NCI-H510A treated with DMSO at 0.1 percent for 48 hours (cell line): Measurements from ENCODE around the gene FOXA1.

ENCODE experiments used
- DNase-seq: peaks from one replicate; lab custom pipeline; 2025; lab: John Stamatoyannopoulos, UW

FOXA1 gene

DNA sequence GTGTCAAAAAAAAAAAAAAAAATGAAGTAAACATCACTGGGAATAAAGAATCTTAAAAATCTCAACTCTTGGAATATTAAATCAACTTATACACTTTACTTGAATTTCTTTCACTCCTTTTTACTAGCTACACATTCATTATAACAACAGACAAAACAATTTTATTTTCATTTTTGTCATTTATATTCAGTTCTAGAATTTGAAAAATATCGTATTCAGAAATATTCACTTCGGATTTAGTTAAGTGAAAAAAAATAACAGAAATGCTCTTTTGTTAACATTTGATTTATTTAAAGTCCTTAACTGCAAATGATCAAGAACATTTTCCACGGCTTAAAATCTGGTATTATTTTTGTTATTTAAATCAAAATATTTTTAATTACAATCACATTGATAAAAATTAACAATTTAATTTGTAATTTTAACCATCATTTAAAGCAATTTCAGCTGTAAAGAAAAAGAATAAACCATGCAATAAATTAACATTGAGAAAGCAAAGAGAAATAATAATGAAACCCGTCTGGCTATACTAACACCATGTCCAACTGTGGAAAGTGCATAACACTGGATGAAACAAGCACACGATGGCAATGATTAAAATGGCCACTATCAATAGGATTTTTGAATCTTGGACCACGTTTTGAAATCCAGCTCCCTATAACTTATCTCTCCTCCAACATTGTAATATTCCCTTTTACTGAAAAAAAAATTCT lies 5.2 kb downstream of the FOXA1 start:
- peak; percentile 62 for DNase-seq

DNA sequence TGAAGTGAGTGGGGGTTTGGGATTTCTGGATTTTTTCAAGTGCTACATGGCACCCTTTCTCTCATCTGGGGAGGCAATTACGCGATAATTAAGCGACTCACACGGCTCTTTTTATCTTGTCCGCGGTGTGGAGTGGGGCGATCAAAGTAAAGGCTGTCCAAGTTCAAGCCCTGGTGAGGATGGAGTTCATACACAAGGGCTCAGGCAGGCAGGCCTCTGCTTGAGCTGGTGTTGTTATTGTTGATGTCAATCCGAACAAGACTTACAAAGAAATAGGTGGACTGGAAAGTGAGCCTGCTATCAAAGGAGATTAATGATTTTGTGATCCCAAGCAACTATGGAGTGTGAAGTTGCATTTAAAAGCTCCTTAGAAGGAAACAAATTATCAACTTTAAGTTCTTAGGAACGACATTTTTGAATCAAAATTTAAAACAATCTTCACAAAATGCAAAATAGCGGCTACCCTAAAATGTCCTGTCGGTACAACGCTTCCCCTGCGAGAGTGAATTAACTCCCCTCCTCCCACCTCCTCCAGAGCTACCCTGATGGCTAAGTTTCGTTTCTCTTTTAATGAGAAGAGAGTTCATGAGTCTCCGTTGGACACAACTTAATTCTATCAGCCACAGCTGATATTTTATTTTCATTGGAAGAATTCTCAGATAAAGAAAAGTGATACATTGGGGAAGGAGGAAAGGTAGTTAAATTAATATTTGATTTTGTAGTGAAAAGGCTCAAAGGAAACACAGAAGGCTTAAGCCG lies 5.9 kb downstream of the FOXA1 start:
- peak; percentile 67 for DNase-seq

DNA sequence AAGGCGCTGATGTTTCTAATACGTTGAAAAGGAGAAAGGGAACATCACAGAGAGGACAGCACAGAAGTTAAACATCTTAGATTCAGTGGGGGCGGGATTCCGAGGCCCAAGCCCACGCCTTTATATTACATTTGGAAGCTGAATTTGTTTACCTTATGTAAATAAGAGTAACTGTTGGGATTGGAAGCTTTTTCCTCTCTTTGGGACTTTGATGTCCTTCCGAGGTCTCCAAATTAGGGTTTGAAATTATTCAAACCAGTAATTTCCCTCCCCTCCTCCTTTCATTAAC lies 6.4 kb downstream of the FOXA1 start:
- DNase-seq = peak; percentile 69

DNA sequence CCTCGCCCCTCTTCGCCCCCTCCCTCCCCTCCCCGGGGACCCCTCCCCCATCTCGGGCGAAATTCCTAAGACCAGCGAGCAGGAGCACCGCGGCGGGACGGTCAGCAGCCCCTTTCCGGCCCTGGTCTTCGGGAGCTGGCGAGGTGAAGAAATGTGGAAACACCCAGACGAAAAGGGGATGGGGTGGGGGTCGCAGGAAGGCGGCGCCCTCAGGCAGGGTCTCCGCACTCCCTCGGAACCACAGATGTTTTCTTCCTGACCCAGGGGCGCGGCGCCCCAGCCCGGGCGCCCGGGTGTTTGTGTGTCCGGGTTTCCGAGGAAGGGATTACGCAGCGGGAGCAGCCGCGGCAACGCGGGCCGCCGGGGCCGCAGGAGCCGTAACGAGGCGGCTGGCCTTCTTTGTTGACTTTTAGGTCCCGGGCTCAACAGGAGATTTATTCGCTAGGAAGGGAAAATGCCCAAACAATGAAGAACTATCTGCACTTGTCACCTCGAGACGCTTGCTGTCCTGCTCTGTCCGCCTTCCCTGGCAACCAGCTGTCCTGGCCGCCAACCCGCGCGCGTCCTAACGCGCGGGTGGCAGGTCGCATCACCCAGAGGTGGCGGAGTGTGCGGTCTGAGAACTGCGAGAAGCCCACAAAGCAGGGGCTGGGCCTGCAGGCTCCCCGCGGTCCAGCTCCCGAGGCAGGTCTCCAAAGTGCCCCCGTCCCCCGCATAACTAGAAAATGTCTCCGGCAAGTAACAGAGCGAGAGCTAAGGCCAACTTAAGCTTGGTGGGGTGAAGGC lies 7.0 kb downstream of the FOXA1 start:
- peak; percentile 69 for DNase-seq

DNA sequence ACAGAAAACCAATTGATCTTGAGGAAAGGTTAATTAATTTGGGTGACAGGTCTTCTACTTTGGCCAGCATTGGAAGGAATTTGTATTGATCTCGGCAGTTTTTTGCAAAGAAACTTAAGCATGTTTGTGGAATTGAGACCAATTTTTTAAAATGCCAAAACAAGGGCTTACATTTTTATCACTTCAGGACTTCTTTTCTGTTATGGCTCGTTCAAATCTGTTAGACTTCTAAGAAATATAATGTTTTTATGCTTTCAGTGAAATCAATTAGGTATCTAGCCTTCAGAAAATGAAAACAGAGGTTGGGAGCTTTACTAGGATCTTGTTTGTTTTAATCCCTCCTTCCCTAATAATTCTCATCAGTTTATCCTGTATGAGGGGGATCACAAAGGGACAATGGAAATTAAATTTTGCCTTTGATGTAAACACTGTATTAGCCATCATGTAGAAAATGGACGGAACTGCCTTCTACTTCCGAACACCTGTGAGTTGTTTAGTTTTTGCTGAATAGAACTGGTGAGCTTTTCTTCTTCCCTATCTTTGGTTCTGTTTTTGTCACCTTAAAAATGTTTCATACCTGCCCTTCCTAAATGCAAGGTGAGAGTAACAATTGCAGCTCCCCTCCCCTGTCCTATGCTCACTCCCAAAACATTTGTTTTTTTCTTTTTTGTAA lies 7.8 kb downstream of the FOXA1 start:
- DNase-seq = peak; percentile 69

DNA sequence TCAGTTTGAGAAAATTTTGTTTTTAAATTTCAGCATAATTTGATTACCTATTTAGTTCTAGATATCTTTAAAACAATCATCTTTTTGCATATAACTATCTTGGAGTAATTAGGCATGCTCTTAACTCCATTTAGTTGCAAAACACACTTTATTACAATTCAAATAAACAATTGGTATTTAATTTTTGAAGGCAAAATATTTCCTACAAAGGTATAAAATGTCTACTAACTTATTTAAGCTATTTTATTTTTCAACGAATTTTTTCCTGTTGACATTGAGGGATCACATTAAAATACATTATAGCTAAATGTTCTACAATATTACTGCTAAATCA lies 8.3 kb downstream of the FOXA1 start:
- no peak for DNase-seq

DNA sequence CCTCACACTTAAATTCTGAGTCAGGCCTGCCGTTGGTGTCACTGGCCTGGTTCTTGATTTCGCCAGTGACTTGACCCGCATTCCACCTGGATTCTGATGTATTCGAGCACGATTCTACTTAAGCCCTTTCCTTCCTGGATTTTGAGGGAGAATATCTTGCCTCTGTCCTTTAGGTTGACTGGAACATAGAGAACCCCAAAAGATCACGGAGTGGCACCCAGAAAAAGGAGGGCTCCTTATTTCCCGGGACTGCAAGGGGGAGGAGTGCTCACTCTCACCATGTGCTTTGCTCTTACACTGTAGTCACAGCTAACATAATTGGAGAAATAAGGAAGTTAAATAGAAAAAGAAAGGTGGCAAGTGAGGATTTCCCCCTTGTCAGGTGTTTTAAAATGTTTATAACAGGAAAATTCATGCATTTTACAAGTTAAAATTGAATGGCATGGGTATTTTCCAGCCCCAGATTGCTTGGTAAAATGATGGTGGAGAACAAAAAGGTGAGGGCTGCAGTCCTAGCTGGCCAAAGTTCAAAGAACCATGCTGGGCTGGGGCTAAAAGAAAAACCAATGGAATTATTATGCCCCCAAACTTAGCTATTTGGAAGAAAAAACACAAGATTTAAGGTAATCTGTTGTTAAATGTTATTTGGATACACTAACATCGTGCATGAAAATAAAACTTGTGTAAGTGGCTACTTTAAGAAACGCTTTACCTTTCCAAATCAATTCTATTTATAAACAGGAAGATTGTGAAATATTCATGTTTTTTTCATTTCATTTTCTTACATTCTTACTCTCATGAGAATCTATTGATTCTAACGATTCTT lies 8.9 kb downstream of the FOXA1 start:
- DNase-seq = peak; percentile 48

DNA sequence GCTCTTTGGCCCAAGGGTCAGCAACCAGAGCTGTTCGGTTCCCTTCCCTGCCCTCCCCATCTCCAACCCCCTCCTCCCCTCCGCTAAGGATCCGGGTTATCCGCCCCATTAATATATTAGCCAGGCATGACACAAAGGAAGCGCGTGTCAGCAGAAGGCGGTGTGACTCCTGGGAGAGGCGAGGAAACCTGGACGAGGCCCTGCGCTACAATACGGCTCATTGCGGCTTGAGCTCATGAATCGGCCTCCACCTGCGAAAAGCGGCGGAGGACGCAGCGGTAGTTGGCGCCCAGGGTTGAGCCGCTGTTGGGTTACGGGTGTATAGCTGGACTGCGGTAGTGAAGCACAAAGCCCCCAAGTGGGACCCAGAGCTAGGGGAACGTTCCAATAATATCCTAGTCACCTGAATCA lies 9.9 kb downstream of the FOXA1 start:
- DNase-seq = peak; percentile 37

DNA sequence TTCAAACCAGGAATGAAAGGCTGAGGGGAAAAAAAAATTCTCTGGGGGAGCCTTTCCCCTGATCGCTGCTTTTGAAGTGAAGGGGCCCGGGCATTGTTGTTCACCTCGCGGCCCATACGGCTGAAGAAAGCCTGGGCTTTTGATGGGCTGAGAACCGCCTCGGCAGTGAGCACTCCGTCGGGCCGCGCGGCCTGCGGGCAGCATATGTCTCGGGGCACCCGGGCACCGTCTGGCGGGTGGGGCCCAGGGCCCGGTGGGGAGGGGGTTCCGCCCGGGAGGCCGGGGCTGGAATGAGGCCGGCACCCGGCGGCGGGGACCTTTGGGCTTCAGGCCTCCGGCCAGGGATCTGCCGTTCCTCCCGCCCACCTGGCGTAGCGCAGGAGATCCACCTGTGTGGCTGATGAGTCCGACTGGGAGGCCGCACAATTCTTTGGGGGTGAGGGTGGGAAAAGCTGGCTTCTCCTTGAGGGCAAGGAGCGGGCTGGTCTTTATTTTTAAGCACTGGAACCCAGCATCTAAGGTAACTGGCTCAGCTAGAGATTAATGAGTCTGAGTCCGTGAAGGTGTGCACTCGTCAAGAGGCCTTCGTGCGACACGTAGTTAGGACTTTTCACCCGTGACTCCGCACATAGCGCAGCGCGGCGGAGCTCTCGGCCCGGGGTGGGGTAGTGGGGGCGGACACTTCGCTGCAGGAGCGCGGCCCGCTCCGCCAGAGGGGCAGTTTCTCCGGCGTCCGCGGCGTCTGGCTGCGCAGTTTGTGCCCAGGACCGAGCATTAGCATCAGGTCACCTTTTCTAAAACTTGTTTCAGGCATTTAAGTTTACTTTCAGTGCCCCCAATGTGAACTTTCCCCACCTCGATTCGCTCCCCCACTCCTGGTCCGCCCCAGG lies 10.6 kb downstream of the FOXA1 start:
- peak; percentile 37 for DNase-seq

DNA sequence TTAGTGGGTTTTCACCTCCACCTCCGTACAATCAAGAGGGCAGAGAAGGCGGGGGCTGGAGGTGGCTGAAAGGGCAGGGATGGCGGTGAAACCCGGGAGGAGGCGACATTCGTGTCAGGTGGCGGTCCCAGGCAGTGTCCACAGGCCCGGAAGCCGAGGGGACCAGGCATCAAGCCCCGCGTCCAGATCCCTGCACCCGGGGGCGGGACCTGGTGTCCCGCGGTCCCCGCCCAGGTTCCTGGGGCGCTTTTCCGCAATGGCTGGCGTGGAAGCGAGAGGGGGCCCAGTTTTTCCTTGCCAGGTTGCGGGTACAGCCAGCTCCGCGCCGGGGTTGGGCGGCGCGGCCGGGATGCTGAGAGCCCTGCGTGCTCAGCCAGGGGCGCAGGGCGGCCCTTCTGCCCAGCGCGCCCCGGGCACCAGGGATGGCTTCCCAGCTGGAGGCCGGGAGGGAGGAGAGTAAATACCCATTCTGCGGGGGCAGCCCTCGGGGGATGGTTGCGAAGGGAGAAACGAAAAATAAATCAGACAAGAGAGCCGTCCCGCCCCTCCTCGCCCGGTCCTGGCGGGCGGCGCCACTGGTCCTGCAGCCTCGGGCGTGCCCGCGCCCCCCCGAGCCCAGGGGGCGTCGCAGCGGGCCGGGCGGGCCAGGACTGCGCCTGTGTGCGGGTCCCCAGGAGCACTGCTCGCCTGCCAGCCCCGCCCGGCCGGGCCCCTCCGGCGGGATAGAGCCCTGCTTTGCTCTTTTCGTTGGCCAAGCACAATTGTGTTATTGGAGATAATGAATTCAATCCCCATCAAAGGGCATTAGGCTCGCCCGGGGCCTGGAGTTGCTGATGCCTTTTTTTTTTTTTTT lies 11.5 kb downstream of the FOXA1 start:
- DNase-seq = peak; percentile 77

DNA sequence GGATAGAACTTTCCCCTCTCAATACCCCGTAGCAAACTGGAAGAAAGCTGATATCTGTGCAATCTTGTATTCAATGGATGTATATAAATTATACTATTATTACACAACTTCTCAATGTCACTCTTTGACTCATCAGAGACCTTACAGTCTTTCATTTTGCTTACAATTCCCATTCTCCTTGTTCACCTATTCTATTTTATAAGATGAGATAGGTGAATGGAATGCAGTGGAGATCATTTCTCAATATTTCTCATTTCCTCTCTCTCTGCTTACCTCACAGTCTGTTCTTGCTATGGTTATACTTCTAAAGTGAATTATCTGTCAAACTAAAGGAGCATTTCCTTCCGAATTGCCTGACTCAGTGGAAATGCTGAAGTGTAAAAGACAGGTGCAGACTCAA lies 14.9 kb downstream of the FOXA1 start:
- no peak for DNase-seq

DNA sequence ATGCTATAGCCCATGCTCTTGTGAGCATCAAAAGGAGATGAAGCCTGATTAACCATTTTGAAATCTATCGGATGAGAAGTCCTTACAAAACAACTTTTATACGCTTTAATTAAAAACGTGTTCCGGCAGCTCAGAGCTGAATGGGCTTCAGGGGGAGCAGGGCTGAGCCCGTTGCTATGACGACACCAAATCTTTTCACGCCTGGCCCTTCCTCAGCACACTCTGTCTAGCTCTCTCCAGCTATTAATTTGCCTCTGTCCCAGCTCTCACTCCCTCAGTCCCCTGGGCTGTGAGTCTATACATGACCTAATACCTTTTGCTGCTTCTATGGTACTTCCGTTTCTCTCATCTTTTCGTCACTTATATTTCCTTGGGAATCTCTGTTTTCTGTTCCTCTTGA lies 15.8 kb downstream of the FOXA1 start:
- no peak for DNase-seq

DNA sequence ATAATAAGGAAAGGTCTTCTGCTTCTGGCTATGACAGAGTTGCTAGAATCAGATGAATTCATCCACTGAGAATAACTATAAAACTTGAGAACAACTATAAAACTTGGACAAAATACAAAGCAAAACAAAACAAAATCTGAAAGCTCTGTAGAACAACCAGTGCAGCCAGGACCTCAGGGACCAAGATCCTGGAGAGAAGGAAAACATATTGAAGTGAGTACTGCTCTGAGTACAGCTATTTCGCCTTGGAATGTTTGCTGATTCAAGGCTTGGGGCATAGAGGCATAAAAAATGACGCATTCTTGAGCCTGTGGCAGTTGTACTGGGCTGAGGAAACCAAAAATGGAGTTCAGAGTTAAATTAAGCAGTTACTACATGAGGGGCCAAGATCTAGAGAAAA lies 21.7 kb downstream of the FOXA1 start:
- DNase-seq = no peak

DNA sequence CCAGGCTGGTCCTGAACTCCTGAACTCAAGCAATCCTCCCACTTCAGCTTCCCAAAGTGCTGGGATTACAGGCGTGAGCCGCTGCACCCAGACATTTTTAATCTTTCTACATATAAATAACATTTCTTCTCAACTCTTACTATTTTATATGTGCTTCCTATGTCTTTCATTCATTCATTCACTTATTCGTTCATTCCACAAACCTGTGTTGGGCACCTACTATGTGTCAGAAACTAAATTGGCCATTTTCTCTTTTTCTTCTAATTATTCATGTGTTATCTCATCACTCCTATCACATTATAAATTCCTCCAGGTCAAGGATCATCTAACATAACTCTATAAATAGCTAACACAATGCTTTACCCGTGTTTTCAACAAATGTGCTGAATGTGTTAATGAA lies 23.7 kb downstream of the FOXA1 start:
- no peak for DNase-seq

DNA sequence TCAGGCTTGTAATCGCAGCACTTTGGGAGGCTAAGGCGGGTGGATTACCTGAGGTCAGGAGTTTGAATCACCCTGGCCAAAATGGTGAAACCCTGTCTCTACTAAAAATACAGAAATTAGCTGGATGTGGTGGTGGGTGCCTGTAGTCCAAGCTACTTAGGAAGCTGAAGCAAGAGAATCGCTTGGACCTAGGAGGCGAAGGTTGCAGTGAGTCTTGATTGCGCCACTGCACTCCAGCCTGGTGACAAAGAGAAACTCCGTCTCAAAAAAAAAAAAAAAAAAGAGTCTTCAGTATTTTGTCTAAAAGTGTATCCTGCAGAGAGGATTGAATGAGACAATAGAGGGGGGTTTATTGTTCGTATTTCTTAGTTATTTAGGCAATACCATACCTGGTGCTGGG lies 25.3 kb downstream of the FOXA1 start:
- no peak for DNase-seq

DNA sequence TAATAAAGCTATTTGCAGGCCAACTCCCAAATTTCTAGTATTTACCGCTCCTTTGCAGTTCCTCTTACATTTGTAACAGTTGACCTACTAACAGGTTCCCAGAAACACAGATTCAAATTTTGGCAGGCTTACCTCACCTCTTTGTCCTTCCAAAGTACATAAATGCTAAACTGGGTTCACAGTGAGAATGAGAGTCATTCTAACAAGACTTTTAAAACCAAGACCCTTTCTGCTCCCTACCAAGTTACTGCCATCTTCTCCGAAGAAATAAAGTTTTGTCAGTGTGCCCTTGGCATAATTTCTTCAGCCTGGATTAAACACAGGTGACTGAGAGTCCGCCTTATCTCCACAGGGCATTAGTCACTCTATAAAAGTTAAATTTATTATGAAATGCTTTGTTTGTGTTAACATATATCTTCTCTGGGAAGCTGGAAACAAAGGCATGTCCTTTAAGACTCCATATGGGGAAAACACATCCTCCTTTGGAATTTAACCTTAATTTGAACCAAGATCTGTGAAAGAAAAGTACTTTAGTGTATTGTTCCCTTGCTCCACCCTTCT lies 28.2 kb downstream of the FOXA1 start:
- DNase-seq = no peak

DNA sequence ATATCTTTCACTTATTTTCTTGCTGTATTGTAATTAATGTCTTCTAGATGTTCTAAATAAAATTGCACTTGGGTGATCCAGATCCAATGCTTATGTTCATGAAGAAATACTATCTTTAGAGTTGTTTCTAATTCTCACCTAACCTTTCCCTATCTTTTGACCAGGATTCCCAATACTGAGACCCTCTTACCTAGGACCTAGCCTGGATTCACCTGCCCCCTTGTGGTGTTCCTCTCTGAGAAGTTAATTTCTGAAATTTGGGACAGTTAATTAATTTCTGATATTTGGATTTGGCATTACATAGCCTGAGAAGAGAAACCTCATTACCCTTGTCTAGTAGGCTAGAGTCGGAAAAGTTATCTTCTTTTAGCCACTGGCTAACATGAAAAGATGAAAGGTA lies 29.5 kb downstream of the FOXA1 start:
- DNase-seq = no peak

DNA sequence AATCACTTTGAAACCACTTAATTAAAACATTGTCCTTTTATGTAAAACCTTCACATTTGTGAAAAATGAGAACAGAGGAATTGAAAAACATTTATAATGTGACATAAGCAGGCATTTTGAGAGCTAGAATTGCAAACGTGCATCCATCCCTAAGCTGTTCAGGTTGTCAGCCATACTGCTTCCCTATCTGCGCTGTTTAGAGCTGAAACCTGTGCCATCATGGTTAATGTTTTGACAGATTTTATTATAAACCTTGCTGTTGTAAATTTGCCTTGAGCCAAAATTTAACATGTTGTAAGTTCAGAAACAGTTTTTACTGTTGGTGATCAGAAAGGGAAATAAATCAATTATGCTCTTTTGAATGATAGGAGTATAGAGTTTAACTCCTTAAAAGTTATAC lies 31.9 kb downstream of the FOXA1 start:
- DNase-seq = no peak

DNA sequence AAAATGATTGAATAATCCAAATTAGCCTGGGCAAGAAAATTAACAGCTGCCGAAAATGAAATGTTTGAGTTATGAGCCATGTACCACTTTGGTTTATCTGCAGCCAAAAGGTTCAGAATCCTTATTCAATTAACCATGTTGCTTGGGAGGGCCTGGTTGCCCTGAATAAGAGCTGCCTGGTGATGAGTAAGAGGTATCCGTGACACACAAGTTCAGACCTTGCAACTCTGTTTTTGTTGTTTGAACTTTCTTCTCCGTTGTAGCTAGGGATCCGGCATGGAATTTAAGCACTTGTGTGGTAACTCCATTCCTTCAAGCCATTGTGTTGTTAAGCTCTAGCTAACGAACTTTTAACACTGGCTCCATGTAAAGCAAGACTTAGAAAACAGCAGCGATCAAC lies 35.7 kb downstream of the FOXA1 start:
- no peak for DNase-seq

DNA sequence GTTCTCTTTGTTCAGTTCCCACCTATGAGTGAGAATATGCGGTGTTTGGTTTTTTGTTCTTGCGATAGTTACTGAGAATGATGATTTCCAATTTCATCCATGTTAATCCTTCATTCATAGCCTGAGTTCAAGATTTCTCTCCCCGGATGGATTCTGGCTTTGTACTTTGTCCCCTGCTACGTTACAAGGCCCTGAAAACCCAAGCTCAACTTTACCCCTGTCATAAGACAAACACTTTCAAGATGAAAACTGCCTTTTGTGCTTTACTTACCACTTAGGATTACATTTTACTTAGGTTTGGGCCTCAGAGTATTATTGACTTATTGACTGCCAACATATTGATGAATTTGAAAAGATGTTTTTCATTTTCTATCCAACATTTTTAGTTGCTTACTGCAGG lies 36.3 kb downstream of the FOXA1 start:
- no peak for DNase-seq
